ENCODE measurements around the gene PRR15L.

PRR15L gene

DNA sequence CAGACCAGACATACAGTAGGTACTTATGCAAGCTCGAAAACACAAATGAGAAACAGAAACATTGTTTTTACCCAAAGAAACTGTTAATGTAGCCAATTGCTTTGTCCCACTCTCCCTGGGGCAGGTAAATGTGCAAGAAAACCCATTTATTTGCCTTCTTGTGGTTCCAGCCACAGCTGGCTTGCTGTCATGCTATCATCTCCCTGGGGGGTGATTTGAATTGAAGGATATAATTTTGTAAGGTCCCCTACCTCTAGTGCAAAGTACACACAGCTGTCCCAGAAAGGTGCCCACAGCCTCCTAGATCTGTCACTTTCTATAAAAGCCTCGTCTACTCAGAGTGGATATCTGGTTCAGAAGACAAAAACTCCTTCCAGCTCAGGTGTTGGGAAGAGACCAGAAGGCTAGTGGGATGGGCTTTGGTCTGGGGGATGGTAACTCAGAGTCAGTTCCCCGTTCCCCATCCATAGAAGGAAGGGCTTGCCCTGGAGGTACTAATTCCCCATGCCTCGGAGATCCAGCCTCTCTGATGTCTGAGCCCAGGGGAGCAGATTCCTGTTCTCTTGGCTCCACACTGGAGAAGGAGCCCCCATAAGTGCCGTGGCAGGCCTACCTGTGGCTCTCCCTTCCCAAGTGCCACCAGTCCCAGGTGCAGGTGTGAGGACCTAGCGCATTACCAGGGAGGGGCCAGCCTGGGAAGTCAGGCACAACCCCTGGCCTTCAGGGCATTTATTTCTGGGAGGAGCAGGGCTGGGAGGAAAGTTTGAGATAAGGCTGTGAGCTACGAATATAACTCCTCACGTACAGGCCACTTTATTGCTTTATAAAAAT lies 2.4 kb upstream of the PRR15L start:
- DNase-seq (ENCODE audit: low read depth in 2 of 2): no peak

DNA sequence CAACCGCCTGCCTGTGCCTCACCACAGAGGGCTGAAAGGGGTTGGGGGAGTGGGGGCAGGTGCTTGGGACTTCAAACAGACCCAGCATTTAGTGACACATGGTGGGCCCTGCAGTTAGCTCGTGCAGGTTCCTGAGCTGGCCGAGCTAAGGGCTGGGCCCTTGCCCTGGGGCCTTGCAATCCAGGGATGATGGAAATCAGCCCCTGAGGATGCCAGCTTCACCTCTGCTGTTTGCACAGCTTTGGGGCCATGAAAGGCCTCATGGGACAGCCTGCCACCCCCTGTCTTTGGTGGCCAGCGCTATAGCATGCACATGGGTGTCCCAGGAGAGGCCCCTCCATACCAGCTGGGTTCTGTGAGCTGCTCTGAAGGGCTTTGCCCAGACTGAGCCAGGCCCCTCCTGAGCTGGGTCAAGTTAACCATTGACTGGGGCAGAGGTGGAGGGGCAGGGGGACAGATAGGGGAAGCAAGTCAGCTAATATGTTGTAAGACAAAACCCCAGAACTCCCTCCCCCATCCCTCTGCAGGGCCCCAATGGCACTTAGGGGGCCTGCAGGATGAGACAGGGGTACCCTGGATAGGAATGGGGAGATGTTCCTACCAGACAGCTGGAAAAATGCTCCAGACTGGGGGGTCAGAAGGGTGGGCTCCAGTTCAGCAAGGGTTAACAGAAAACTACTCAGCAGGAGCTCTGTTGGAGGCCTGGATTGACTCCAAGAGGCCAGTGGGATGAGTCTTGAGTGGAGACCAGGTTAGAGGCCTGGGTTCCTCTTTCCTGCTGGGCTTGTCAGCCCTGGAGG lies 692 bp downstream of the PRR15L start:
- no peak for DNase-seq (ENCODE audit: low read depth in 2 of 2)

DNA sequence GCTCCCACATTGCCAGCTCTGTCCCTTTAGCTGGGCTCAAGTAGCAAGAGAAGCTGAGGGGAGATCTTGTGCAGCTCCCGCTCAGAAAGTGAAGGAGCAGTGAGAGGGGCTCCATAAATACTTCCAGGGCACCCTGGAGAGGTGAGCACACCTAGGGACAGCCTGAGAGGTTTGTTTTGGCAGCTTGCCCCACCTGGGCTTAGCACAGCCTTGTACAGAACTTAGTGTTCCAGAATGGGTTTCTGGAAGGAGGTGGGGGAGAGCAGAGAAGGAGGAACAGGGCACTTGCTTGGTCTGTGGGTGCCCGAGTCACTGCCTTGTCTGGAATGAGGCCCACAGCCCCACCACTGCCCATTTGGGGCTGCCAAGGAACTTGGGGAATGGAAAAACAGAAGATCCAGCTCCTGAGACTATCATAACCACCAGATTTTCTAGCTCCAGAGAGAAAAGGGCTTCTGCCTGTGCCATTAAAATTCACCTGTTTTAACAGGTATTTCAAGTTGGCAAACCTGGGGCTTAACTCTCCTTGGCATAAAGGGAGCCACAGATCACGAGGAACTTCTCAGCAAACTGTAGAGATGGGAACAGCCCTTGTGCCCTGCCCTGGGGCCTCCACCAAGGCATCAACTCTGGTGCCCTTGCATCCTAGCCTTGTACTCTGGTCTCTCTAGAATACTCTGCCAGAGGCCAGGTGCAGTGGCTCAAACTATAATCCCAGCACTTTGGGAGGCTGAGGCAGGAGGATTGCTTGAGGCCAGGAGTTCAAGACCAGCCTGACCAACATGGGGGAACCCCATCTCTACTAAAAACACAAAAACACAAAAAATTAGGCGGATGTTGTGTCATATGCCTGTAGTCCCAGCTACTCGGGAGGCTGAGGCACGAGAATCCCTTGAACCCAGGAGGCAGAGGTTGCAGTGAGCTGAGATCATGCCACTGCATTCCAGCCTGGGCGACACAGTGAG lies 1.9 kb downstream of the PRR15L start:
- DNase-seq (ENCODE audit: low read depth in 2 of 2): no peak

DNA sequence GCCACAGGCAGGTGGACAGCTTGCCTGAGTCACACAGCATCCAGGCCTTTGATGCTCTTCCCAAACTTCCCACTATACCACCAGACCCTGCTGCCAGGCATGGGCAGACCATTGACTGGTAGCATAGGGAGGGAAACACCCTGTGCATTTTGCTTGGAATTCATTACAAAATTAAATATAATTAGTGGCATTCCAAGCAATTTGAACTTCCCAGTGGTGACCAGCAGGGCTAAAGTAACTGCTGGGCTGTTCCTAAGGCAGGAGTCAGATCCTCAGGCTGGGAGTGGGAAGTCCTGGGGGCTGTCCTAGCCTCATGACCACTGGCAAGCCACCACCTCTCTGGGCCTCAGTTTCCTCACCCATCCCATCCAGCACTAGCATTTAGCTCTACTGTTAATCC lies 3.8 kb downstream of the PRR15L start:
- no peak for DNase-seq (ENCODE audit: low read depth in 2 of 2)

DNA sequence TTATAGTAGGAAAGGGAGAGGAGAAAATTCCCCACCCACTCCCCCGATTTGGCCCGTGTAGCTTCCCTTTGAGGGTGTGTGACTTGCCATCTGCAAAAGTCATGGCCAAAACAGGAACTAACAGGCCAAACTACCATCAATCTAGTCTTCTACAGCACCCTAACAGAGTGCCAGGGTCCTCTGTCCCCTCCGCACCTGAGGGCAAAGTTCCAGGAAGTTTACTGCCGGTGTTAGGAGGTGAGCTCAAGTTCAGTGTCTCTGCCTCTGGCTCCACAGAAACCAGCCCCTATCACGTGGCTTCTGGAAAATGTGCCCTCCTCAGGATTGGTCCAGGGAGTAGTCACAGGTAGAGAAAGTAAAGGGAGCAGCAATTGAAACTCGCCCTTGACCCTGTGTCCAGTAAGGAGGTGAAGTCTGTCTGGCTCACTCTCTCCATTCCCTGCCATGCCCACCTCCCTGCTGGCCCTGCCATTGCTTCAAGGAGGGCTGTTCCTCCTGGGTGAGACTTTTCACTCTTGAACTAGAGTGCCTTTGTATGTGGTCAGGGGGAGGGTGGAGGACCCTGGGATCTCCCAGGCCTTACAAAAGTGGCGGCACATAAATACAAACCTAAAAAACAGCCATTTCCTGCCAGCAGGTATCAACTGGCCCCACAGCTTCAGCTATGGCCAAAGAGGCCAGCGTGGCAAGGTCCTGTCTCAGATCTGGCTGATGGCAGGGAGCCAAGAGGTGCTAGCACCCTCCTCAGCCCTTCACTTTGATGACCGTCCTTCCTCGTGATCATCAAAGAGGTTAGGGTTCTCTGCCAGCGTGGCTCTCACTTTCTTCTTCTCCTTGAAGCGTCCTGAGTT lies 5.3 kb downstream of the PRR15L start:
- DNase-seq (ENCODE audit: low read depth in 2 of 2): no peak

DNA sequence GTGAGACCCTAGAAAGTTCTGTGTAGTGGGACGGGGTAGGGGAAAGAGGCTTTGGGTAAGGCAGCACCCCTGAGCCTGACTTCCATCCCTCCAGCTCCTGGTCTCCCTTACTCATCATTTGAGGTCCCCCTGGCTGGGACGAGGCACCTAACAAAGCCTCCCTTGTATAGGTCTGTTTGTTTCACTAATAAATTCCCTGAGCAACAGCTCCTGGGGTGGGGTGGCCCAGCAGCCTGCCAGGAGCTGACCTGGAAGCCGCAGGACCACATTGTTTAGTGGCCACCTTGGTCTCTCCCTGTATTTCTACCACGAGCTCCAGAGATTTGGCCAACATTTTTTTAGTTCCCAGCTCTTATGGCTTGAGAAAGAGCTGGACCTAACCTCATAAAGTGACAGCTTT lies 7.2 kb downstream of the PRR15L start:
- DNase-seq (ENCODE audit: low read depth in 2 of 2): no peak

DNA sequence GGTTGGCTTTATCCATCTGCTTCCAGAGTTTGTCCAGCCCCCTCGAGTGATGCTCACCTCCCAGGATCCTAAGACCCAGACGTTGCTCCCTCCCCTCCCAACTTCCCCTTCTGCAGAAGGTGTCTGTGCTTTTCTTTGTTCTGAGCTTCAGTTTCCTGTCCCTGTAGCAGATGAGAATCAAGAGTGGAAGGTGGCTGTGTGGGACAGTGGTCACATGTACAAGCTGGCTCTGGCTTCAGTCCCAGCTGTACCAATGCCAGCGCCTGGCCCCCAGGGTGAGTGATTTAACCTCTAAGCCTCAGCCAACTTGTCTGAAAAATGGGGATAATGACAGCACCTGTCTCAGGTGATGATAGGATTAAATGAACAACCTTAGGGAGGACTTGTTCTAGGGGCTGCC lies 7.7 kb downstream of the PRR15L start:
- DNase-seq (ENCODE audit: low read depth in 2 of 2): no peak

DNA sequence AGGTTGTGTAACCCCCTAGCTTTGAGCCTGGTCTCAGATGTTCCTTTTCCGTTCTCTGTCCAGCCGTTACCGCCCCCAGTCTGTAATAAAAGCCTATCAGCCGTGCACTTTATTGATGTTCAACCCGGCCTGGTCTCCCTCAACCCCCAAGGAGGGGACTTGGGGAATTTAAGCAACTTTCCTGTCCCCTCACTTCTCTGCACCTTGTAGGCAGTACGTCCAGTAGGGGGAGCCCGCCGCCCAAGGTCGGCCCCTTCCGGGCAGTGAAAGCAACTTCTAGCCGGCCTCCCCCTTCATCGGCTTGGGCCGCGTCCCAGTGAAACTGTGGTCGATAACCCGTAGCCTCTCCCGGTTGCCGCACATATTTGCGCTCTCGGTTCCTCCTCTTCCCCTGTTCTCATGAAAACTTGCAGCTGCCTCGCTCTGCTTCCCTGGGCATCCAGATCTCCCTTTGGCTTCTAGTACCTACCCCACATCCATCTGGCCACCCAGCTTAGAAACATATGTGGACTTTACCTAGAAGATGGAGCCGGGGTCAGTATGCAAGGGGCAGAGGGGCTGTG lies 8.4 kb downstream of the PRR15L start:
- peak; percentile 51 to 82 for DNase-seq (ENCODE audit: low read depth in 2 of 2)

DNA sequence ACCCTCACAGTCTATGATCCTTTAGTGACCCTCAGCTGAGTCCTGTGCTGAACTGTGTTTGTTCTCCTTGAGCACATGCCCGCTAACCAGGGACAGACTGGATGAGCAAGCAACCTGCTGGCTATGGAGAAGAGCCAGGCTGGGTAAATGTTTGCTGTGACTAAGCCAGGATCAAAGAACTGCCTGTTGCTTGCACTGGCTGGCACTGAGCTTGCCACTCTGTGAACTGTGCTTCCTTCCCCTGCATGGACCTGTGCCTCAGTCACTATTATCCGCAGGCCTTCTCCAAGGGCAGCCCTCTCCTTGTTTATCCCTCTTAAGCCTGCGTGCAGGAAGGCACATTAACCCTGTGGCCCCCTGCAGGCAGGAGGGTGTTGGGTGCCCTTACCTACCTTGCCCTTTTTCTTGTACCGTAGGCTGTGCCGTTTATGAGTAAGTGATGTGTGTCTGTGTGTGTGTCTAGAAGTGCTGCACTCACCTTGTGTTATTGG lies 8.9 kb downstream of the PRR15L start:
- no peak for DNase-seq (ENCODE audit: low read depth in 2 of 2)

DNA sequence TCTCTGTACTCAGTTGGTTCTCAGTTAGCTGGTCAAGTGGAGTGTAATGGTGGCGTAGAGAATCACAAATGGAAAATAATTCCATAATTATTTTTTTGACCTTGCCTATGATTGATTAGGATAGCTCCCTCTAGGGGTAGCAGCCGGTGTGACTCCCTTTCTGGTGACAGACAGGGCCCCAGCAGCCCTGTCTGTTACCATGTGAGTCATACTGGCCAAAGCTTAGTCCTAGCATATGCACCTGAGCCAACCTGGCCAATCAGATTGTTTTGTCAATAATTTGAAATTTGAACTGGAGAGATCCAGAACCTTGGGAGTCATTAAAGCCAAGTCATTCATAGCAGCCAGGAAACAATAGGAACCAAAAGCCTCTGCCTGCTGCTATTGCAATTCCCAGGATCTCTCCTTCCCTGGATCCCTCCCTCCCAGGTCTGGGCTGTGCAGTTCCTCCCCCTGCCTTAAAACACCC lies 10.7 kb downstream of the PRR15L start:
- peak; percentile 44 to 84 for DNase-seq (ENCODE audit: low read depth in 2 of 2)

DNA sequence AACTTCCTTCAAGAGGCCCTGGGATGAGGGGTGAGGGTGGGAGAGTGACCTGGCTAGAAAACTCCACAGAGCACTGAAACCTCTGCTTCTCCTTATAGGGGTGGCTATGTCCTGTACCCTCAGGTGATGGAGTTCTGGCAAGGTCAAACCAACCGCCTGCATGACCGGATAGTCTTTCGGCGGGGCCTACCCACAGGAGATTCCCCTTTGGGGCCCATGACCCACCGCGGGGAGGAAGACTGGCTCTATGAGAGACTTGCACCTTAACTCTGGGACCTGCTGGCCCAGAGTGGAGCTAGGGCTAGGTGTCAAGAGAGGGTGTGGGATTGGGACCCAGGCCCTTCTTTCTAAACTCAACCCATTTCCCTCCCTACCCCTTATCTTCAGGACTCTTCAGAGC lies 11.2 kb downstream of the PRR15L start:
- DNase-seq (ENCODE audit: low read depth in 2 of 2): no peak

DNA sequence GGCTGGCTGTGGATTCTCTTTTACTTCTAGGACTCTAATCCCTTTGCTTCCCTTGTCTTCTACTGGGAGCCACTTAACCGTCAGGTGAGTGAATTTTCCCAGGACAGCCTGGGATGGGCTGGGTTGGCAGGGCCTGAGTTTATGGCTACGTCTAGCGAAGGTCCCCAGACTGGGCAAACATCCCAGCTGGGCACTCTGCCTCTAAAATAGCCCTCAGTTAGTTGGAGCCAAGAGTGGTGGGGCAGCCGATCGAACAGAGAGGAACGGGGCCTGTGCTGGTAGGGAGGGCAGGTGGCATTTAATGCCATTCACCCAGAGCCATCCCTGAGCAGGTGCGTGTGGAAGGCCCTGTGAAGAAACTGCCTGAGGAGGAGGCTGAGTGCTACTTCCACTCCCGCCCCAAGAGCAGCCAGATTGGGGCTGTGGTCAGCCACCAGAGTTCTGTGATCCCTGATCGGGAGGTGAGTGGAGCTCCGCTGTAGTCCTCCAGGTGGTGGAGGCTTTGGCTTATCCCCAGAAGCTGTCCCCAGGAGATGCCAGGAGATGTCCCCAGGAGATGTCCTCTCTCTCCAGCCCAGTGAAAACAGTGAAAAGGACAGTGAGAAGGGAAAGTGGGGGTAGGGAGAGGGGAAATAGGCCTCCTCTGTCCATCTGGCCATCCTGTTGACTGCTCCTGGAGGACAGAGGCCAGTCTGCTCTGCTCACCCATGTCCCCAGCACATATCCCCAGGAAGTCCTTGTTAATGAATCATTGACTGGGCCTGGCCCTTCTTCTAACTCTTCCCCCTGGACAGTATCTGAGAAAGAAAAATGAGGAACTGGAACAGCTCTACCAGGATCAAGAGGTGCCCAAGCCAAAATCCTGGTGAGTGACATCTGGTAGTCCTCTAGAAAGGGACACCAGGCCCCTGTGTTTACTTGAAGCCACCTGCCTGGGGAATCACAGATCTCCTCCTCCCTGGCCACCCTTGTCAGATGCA lies 11.9 kb downstream of the PRR15L start:
- DNase-seq (ENCODE audit: low read depth in 2 of 2): no peak

DNA sequence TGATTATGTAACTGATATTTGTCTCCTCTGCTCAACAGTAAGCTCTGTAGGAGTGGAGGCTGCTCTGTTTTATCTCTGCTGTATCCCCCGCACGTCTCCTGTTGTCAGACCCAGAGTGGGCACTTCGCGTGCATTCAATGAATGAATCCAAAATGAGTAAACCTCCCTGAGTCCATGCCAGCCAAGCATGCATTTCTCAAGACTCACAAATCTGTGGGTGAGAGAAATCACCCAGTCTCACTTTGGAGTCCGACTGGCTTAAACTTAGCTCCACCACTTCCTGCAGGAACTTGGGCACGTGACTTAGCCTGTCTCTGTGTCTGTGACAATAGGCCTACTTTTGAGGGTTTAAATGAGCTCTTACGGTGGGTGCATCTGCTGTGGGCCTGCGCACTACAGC lies 12.6 kb downstream of the PRR15L start:
- DNase-seq (ENCODE audit: low read depth in 2 of 2): no peak

DNA sequence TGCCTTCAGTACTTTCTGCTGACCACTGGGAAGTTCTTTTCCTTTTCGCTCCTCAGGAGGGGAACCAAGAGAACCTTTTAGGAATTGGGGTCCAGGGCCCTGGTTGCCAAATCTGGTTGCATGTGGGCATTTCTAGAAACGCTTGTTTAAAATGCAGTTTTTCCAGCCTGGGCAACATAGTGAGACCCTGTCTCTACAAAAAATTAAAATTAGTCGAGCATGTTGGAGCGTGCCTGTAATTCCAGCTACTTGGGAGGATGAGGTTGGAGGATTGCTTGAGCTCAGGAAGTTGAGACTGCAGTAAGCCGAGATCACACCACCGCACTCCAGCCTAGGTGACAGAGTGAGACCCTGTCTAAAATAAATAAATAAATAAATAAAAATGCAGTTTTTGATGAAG lies 15.1 kb downstream of the PRR15L start:
- no peak for DNase-seq (ENCODE audit: low read depth in 2 of 2)

DNA sequence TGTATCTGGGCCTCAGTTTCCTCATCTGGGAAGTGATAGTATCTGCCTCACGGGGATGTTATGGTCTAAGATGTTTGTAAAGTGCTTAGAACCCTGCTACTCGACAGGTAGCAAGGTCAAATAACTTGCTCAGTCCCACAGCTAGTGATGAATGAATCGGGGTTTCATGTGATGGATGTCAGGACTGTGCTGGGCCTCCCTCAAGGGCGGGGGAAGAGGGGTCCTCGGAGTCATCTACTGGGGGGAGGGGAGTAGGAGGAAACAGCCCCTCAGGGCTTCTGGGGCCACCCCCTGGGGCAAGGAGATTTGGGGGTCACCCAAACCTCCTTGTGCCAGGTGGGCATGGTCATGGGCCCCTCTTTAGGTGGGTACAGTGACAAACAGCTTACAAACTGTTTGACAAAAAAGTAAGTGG lies 15.6 kb downstream of the PRR15L start:
- no peak for DNase-seq (ENCODE audit: low read depth in 2 of 2)

DNA sequence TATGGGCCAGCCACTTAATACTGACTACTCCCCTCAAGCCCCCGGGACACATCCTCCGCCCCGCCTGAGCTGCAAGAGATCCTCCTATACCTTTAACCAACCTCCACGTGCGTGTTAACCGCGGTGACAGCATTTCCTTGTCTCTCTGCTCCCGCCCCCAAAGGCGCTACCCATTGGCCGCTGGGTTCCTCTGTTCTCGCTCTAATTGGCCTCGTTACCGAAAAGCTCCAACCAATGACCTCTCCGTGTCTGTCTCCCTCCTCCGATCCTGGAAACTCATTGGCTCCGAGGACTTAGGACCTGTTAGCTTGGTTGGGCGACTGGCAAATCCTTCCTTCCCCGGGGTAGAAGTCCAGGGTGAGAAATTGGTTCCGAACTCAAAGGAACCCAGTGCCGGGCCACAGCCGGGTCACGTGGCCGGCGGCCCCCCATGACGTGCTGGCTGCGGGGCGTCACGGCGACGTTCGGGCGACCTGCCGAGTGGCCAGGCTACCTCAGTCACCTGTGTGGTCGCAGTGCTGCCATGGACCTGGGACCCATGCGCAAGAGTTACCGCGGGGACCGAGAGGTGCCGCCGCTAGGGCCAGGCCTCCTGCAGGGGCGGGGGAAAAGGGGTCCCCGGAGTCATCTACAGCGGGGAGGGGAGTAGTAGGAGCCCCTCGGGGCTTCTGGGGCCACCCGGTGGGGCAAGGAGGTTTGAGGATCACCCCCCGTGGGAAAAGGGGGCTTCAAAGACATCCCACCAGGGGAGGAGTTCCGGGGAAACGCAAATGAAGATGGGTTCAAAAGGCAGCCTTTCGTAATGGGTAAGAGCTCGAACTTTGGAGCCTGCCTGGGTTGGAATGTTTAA lies 16.2 kb downstream of the PRR15L start, which contains the start of gene PNPO:
PNPO (plus strand) TSS at position 326 of the 850 bp plus-strand sequence; CDS start at position 431, 105 bp downstream.
- DNase-seq (ENCODE audit: low read depth in 2 of 2): peak; percentile 90 to 94

DNA sequence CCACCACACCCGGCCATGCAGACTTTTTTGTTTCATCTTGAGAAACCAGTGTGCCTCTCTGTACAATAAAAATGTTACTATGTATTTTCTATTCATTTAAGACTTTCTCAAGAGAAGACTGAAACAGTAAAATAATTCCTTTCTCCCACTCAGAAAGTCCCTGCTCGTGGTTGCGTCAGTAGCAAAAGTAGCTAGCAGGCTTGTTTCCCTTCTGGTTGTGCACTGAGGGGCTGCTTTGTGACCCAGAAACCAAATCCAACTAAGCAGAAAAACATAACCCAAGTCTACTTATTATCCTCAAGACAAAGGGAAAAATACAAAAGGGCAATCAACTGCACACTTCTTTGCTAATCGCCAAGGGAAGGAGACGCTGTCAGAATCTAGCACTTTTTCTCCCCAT lies 19.7 kb downstream of the PRR15L start:
- DNase-seq (ENCODE audit: low read depth in 2 of 2): no peak

DNA sequence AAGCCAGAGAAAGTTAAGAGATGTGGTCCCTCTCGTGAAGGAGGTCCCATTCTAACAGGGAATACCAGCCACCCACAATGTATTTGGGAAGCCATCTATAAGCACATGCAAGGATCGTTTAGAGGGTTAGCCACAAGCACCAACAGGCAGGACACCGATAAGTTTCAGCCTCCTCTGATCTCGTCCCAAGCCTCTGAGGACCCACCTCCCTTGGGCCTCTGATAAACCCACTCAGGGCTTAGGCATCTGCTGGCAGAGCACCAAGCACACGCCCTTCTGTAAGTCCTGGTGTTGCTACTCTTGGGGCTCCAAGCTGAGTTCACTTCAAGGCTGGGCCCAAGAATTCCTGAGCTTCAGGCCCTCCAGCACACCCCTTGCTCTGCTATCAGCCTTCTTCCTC lies 21.7 kb downstream of the PRR15L start:
- no peak for DNase-seq (ENCODE audit: low read depth in 2 of 2)
